GM19395 (cell line): ENCODE results near the gene C2CD2.

ENCODE experiments used
- ATAC-seq: cut with Tn5 transposase; IDR thresholded peaks from one replicate; pipeline ENCODE4 v1.9.1; 2021; ENCODE audit warnings: mild to moderate bottlenecking, moderate library complexity; ENCODE audit not compliant: unreplicated experiment

C2CD2 gene

DNA sequence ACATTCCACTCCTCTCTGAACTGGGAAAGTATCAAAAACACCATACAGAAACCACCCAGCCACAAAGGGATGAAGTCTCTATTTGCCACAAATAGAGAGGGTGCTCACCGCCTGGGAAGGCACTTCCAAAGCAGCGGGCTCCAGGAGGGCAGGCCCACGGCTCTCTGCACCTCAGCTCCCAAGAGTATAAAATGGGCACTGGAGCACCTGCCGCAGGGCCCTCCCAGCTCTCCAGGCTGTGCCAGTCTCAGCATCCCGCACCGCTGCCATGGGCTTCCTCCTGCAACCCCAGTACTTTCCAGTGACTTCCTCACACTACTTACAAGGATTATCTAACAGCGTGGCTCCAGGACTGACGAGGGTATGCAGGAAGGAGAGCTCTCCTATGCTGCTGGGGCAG is 14.4 kb downstream of the C2CD2 start:
- ATAC-seq: no peak

DNA sequence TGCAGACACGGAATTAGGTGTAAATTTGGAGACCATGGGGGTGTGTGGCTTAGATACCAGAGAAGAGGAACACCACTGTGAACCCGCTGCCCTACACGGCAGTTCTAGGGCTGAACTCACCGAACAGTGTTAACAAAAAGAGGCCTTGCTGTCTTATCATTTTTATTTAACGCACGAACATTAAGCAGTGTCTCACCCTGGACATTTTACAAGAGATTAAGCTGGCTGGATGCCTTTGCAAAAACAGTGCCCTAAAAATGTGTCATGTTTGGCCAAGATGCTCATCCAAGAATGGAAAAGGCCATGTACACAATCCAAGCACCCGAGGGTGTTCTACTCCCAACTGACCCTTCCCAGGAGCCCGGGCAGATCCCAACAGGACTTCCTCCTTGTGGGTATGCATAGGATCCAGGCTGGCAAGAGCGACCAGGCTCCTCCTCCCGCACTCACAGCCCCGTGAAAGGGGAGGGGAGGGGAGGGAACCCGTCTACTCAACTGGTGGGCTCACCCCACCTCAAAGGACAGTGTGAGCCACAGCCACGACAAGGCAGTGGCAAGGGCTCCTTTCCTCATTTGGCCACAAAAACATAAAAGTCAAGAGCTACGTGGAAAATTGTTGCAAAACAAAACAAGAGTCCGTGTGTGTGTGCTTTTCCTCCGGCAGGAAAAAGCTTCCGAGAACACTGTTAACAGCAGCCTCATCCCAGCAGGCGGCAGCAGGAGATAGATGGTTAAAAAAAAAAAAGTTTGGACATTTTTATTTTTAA is 20.3 kb downstream of the C2CD2 start:
- ATAC-seq: no peak

- ATAC-seq: no peak
These were observed 21.1 kb downstream of the C2CD2 start for GRCh38 chr21:41932576-41933312.

GRCh38 chr21:41932191-41932575 is 21.6 kb downstream of the C2CD2 start:
- ATAC-seq: no peak

DNA sequence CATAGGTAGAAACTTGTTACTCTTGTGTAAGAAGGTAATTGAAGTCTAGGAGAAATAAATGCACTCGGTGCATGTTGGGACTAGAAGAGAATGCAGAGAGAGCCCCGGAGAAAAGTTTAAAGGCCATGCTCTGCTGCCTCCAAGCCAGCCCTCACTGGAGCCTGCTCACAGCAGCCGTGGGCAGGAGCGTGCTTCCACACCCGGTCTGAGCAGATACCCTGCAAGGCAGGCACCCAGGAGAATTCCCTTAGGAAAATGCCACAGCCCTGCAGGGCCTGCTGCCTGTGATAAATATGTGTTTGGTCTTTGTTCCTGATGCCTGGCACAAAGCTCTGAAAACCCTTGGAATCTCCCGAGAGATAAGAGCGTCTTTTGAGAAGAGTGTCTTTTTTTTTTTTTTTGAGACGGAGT is 22.8 kb downstream of the C2CD2 start:
- ATAC-seq: no peak

- no peak for ATAC-seq
These were observed 24.6 kb downstream of the C2CD2 start for GRCh38 chr21:41929248-41929647.

DNA sequence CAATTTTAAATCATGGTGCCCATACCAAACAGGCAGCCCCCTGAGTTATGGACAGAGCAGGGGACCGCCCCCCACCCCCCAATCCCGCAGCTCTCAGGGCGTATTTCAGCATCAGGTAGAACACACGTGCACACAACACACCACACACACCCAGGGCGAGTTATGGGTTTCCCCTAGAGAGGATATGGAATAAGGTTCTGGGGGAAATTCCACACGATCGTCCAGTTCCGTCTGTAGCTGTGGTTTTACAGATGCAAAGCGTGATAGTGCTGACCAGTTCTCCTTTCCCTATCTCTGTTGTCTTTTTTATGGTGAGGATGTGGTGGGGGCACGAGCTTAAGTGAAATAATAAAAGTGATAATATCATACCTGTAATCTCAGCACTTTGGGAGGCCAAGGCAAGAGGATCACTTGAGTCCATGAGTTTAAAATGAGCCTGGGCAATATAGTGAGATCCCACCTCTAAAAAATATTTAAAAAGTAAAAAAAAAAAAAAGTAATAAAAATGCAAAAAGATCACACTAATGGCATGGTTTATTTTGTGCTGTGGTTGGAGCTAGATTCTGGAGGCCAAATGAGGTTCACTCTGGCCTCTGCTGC is 25.1 kb downstream of the C2CD2 start:
- ATAC-seq: no peak

DNA sequence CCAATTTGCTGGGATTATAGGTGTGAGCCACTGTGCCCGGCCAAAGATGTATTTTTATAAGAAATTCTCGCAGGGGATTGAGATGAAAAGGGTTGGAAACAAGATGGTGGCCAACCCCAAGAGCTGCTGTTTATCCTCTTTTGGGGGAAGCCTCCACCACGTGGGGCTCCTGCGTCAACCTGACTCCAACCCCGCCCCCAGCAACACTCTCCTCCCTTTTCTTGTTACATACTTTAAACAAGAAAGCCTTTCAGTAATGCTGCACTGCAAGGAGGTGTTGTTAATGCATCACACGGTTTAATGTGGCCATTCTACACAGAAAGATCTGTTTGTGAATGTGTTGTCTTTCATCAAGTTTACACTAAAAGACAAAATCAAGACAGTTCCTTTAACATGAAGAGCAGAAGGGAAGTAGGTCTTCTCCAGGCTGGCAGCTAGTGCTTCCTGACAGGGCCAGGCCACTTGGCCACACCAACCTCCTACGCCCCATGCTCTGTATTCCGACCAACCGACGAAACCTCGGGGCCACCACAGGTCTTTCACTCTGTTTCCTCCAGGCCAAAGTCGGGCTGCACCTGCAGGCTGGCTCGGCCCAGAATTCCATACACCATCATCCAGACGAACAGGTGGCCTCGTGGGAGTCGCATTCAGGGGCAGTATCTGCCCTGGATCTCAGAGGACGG is 25.9 kb downstream of the C2CD2 start:
- ATAC-seq: no peak

GRCh38 chr21:41926807-41927171 is 27.0 kb downstream of the C2CD2 start:
- peak; percentile 17 for ATAC-seq

DNA sequence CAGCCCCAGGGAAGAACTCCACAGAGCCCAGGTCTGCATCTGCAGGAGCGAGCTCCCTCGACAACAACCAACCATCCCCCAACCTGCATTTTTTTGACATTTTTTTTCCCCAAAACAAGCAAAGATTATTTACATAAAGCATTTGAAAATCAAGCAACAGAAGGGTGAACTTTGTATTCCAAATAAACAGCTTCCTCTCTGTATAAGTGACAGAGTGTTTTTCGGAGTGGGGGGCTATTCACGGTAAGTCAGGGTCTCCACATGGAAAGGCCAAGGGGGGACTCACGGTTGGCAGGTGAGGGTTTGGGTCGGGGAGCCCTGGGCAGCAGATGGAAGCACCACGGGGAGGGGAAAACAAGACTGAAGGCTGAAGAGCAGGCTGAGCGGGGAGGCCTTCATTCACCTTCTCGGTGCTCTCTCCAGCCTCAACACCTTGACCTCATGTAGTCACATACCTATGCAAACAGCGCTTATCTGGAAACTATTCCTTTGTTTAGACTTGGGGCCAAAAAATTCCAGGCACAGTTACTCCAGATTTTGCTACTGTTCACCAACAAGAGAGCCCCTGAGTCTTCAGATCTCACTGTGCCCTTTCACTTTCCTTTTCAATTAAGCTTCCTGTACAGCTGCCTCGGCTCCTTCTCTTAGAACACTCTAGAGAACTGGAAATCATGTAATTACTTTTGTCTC is 27.6 kb downstream of the C2CD2 start:
- ATAC-seq: peak; percentile 49

DNA sequence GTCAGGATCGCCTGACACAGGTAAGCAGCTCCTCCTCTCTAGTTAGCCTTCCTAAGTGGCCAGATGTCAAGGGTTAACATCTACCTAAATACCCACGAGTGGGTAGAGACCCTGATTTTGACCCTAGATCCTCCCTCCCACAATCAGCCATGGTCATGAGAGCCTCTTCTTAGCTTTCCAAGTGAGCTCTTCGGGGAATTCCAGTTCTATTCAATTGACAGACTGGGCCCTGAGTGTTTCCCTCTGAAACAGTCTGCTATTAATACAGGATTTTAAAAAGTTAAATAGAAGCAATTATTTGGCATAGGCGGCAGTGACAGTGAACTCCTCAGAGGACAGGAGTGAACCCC is 28.1 kb downstream of the C2CD2 start:
- ATAC-seq: no peak

DNA sequence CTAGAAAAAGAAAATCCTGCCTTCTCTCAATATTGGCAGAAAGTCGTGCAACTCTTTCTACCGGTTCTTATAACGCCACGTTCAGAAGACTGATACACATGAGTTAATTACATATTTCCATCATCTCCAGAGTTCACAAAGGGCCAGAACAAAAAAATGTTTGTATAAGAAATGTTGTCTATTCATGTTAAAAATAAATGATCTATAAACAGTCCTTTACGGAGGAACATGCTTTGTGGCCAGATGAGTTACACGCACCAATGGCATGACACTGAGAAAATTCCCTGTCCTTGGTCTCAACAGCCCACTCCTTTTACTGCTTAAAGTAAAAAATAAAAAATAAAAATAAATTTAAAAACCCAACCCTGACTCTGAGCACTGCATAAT is 29.5 kb downstream of the C2CD2 start:
- ATAC-seq: no peak

DNA sequence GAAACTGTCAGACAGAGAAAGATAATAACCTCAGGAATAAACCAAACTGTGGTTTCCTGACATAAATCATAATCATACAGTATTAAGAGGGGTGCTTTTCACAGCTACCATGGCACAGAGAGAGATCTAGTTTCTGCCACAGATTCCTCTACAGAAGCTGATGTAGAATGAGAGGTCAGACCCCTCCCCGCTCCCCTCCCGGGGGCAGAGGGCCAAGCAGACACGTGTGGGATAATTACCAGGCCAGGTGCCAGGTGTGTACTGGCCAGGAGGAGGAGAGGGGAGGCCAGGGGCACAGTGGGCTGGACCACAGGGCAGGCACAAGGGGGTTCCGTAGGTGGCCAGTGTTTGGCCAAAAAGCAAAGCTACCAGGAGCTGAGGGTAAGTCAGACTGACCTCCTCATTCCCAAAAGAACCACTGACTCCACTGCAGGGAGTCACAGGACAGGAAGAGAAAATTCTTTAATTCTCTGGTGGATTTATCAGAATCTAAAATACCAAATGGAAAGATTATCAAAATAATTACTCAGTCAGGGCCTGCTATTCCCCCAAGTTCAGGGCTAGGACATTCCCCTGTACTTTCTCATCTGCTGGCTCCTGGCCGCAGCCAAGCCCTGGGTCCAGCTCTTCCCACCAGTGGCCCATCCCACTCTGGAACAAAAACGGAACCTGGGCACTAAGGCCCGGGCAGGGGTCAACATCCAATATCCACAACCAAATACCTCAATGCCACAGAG is 30.0 kb downstream of the C2CD2 start:
- no peak for ATAC-seq

- ATAC-seq: no peak
These were observed 30.6 kb downstream of the C2CD2 start for GRCh38 chr21:41923186-41923585.

DNA sequence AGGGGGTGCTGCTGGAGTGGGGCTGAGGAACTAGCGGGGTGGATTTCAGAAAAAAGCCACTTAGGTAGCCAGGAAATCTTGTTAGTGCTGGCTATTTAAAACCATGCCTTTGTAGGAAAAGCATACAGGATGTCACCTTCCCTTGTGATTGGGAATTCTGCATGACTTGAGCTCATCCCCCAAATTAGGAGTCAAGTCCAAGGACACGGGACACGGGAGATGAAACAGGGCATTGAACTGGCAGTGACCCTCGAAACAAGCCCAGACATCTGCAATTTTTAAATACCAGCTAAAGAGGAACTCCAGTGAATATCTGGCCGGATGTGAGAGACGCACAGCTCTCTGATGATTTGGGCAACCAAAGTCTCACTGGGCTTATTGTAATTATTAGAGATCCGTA is 32.8 kb downstream of the C2CD2 start:
- ATAC-seq: no peak

GRCh38 chr21:41920476-41920875 is 33.3 kb downstream of the C2CD2 start:
- ATAC-seq: no peak

GRCh38 chr21:41919666-41920398 is 34.0 kb downstream of the C2CD2 start:
- ATAC-seq: no peak

- no peak for ATAC-seq
These were observed 35.1 kb downstream of the C2CD2 start for GRCh38 chr21:41918561-41919358.

- ATAC-seq: no peak
These were observed 36.3 kb downstream of the C2CD2 start for GRCh38 chr21:41917531-41917930.
